Hematopoietic multipotent progenitor cell treated with erythropoietin and hydrocortisone succinate and interleukin-3 and kit ligand, for 8 days (in vitro differentiated cells): ENCODE measurements around the gene SLC31A2.

Experiments used
- DNase-seq: peaks from one replicate; pipeline ENCODE4 v3.0.0-alpha.2; 2015

SLC31A2 gene

GRCh38 chr9:113151696-113152630, 1.2 kb downstream of the SLC31A2 start:
- peak; percentile 54 for DNase-seq

GRCh38 chr9:113152699-113153098, 1.9 kb downstream of the SLC31A2 start:
- DNase-seq = peak; percentile 41

GRCh38 chr9:113153599-113153998, 2.8 kb downstream of the SLC31A2 start:
- DNase-seq = no peak

DNA sequence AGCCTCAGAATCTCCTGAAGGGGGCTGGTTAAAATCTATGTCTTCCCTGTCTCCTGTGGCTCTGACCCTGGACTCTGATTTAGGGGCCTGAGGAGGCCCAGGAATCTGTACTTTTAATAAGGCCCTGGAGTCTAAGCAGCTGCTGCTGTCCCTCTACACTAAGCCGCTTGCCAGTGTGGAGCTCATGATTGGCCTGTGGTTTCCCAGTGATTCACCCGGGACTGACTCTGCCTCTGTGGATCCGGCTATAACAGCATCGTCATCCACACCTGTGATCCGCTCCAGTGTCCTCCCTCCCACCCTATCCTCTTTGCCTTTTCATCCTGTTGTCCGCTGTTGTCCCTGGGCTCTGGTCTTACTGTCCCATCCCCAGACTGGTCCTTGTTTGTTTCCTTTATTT, 3.7 kb downstream of the SLC31A2 start:
- DNase-seq = no peak

DNA sequence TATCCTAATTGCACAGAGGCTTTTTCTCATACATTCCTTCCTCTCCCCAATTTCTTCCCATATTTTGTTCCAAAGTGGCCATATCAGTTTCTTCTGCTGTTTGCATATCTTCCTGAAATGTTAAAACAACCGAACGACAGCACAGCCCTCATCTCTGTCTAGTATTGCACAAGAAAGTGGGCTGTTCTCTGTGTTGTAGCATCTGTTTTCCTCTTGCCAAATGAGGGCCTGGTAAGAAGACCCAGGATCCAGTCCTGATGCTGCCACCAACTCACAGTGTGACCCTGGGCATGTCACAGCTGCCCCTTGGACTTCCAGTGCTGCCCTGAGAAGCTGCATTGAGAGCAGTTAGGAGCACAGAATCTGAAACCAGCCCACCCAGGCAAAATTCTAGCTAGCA, 4.1 kb downstream of the SLC31A2 start:
- no peak for DNase-seq

- DNase-seq = peak; percentile 27
These were observed 5.2 kb downstream of the SLC31A2 start for GRCh38 chr9:113155911-113156588.

DNA sequence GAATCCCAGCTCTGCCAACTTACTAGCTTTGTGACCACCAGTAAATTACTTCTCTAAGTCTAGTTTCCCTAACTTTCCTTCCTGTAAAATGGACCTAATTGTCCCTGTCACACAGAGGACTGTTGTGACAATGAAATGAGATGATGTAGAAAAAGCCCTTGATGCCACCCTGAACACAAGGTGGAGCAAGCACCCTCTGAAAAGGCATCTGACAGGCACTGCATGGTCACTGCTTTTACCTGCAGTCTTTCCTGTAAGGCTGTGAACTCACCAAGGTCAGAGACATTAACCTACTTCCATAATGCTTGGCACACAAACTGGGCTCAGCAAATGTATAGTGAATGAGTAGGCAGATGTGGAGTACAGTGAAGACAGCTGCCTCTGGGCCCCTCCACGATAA, 6.1 kb downstream of the SLC31A2 start:
- DNase-seq = peak; percentile 16

DNA sequence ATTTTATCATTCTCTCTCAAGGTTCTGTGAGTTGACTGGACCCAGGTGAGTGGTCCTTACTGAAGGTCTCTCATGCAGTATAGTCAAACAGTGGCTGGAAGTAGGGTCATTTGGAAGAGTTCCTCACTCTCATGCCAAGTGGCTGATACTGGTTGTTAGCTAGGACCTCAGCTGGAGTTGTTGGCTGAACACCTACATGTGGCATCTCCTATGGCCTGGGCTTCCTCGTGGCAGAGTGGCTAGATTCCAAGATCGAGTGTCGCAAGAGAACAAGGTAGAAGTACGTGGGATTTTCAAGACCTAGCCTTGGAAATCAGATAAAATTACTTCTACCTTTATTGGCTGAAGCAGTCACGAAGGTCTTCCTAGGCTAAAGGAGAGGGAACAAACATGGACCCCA, 7.6 kb downstream of the SLC31A2 start:
- no peak for DNase-seq

DNA sequence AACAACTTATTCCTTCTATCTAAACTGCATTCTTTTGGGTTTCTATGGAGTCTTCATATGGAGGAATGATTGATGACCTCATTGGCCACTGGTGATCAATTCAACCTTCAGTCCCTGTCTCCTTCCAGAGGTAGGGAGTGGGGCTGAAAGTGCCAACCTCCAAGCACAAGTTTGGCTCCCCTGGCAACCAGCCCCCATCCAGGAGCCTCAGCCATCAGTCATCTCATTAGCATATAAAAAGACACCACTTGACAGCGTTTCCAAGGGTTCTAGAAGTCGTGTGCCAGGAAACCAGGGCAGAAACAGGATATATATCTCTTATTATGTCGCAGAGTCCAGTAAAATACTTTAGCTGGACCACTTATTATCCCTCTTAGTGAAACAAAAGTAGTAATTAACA, 9.8 kb downstream of the SLC31A2 start:
- no peak for DNase-seq

GRCh38 chr9:113163001-113163400, 12.2 kb downstream of the SLC31A2 start:
- no peak for DNase-seq

DNA sequence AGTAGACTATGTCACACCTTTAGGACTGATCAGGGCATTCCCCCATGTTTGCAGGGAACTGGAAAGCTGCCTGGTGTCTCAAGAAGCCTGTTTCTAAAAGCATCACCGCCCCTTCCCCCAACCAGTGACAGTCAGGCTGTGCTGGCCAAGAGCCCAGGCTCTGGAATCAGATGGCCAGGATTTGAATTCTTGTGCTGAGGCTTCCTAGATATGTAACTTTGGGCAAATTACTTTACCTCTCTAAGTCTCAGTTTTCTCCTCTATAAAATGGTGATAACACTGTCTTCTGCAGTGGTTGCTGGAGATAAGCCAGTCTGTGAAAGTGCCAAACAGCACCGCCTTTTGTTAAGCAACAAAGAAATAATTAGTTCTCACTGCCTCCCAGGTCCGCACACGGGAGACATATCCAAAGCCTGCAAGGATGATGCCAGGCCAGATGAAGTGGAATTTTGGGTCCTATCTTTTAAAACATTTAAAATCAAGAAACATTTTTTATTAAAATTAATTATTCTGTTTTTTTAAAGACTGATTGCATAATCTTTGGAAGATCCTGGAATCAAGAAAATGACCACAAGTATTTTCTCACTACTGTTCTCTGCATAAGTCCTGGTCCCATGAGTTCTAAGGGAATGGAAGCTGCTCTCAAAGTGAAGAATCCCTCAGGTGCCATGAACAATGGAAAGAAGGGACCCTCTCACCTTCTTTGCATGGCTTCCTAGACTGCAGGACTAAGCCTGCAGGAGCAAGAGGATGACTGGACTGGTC, 13.9 kb downstream of the SLC31A2 start:
- DNase-seq = peak; percentile 32

- no peak for DNase-seq
These were observed 15.2 kb downstream of the SLC31A2 start for GRCh38 chr9:113166039-113166438.

DNA sequence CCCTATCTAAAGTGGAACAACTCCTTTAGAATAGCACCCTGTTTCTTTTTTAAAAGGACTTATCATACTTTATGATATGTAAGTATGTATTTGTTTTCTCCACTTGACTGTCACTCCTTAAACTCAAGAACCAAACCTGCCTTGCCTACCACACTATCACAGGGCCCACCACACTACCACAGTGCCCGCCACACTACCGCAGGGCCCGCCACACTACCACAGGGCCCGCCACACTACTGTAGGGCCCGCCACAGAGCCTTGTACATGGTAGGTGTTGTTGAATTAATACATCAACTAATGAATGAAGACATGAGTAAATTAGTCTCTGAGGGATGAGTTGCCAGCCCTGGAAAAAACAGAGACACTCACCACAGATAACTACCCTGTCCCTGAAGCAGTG, 18.0 kb downstream of the SLC31A2 start:
- no peak for DNase-seq

- DNase-seq = no peak
These were observed 22.5 kb downstream of the SLC31A2 start for GRCh38 chr9:113173341-113173740.

DNA sequence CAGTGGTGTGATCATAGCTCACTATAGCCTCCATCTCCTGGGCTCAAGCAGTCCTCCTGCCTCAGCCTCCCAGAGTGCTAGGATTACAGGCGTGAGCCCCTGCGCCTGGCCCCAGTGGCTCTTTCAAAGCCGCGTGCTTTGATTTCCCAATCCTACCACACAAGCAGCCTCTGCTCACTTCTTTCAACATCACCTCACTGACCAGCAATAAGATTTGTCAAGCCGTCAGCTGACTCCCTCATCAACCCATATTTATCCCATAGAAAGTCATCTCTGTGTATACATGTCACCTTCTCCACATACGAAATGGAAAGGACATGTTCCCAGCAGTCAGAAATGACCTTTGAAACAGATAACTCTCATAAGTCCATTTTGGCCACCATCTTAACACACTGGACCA, 26.0 kb downstream of the SLC31A2 start:
- no peak for DNase-seq

DNA sequence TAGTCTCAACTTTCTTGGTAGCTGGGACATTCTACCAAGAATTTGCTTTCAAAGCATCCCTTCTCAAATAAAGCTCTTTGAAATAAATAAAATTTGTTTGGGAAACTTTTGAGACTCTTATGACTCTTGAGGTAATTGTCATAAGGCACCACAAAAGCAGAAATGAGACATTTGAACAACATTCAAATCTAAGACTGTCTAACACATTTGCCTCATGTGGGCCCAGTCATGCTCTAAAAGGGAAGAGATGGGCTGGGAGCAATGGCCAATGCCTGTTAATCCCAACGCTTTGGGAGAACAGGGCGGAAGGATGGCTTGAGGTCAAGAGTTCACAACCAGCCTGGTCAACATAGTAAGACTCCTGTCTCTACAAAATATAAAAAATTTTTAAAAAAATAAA, 26.4 kb downstream of the SLC31A2 start:
- DNase-seq = no peak

GRCh38 chr9:113178087-113178486, 27.3 kb downstream of the SLC31A2 start:
- no peak for DNase-seq

DNA sequence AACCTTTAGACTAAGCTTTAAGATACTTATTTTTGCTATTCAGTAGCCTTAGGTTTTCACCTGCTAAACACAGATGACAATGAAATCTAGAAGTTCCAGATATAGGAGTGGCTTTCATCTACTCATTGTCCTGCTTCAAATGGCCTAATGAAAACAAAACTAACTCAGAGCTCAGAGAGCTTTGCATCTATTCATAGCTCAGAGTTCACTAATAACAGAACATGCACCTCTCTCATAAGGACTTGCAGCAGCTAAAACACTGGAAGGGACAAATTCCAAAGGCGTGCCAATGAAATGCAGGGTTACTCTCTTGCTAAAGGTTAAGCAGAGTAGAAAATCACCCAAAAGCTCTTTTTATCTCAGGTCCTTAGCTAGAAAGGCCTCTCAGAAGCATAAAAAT, 29.0 kb downstream of the SLC31A2 start:
- DNase-seq = no peak

DNA sequence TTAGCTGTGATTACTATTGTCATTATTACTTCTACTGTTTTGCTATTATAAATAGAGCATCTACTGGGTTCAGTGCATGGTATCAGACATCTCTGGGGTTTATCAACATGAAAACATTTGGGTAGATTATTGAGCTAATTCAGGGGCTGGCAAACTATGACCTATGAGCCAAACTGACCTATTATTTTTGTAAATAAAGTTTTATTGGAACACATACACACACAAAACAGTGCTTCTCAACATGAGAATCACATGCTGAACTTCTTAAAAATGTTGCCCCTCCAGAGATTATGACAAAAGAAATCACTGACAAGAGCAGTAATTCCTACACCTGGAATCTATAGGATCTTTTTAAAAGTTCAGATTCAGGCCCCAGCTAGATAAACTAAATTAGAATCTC, 30.4 kb downstream of the SLC31A2 start:
- no peak for DNase-seq

DNA sequence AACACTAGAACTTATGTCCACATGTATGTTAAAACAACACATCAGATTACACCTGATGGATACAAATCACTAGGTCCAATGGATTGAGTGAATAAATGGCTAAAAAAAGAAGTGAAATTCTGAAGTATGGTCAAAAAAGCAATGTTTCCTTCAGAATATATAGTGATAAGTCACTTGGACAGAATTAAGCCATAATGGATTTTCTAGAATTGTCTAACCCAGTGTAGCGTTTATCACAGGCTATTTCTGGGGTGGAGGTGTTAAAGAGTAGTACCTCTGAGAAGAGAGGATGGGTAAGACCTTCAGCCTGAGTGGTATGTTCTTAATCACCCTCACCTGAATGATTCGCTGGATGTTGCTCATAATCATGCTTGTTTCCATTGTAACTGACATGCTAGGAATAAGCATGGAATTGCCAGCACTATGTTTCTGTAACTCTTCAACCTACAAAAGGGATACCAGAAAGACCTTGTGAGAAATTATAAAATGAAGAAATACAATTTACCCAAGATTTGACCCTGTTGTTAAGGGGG, 33.2 kb downstream of the SLC31A2 start:
- DNase-seq = no peak

- no peak for DNase-seq
These were observed 33.7 kb downstream of the SLC31A2 start for GRCh38 chr9:113184539-113184938.

DNA sequence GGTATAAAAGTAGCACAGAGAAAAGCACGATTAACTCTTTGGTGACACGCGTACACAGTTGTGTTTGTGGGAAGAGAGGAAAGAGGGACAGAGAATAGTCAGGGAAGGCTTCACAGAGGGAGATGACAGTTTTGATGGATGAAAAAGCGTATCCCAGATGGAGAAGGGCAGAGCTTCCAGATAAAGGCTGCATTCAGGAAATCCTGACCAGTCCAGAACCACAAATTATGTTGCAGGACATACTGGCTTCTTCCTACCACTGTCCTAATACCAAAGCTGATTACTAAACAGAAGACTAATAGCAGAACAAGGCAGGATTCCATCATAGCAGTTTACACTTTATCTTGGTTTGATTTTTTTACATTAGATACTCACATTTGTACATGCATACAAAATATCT, 34.5 kb downstream of the SLC31A2 start:
- no peak for DNase-seq

DNA sequence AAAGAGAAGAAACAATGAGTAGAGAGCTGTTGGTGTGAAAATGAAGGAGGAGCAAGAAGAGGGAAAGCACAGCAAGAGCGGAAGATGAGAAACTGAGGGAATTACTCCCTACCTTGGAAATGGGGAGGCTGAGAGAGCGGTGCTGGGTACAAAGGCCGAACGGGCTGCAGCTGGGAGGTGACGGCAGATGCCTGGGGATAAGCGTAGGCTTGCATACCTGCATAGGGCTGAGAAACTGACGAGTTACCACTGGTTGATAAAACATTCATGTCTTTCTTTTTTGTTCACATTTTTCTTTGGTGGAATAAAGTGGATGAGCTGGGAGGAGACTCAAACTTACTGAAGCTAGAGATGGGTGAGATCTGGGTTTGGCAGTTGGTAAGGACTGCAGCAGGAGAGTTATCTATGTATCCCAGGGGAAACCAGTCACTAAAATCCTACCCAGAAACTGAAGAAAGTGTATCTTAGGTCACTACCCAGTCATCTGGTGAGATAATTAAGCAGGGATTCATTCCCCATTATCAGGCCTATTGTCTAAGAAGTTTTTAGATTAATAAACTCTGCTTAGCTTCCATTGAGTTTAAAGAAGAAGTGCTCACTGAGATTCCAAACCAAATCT, 35.4 kb downstream of the SLC31A2 start:
- no peak for DNase-seq
